AG10803 (cell line): ENCODE data around the gene SYNDIG1.

Source experiments
- DNase-seq: peaks from one replicate; pipeline ENCODE4 v3.0.0; 2010; ENCODE audit warnings: low read depth
- H3K4me3 ChIP-seq: 2 replicates; pipeline ENCODE4 v1.5.1; 2011; ENCODE audit warnings: mild to moderate bottlenecking, low read length, control low read depth
- CTCF ChIP-seq: conservative IDR thresholded peaks from 2 replicates; pipeline ENCODE4 v1.5.1; 2011; ENCODE audit warnings: mild to moderate bottlenecking, low read length, control low read depth, inconsistent platforms

Gene SYNDIG1

GRCh38 chr20:24534282-24534681 is 64.9 kb downstream of the SYNDIG1 start:
- no peak for DNase-seq
- no peak overlapping the region for H3K4me3 ChIP-seq
- TF ChIP-seq CTCF = no peak

GRCh38 chr20:24535941-24536730 is 66.7 kb downstream of the SYNDIG1 start:
- DNase-seq = peak; percentile 36
- no peak for TF ChIP-seq CTCF
- H3K4me3 ChIP-seq = no peak overlapping the region

- no peak overlapping the region for H3K4me3 ChIP-seq
- no peak for TF ChIP-seq CTCF
- no peak for DNase-seq
These were observed 67.8 kb downstream of the SYNDIG1 start for GRCh38 chr20:24537210-24537609.

GRCh38 chr20:24542721-24543120 is 73.3 kb downstream of the SYNDIG1 start:
- DNase-seq = no peak
- H3K4me3 ChIP-seq = no peak overlapping the region
- no peak for TF ChIP-seq CTCF

GRCh38 chr20:24543168-24543567 is 73.7 kb downstream of the SYNDIG1 start:
- H3K4me3 ChIP-seq = no peak overlapping the region
- no peak for TF ChIP-seq CTCF
- no peak for DNase-seq

GRCh38 chr20:24543741-24544140 is 74.3 kb downstream of the SYNDIG1 start:
- no peak for DNase-seq
- no peak overlapping the region for H3K4me3 ChIP-seq
- TF ChIP-seq CTCF = no peak

- no peak for DNase-seq
- no peak for TF ChIP-seq CTCF
- no peak overlapping the region for H3K4me3 ChIP-seq
These were observed 74.9 kb downstream of the SYNDIG1 start for GRCh38 chr20:24544371-24544770.
